ENCODE measurements around the gene DND1.
"Not testable (repeated sequence)": the region's sequence is repeated elsewhere in the genome, so short reads cannot be mapped to it uniquely, and the experiment has no call there.

Gene DND1

GRCh38 chr5:140673187-140673976 is at the start of gene DND1:
TSS of gene DND1 (minus strand) at chr5:140673576. CDS start at chr5:140673542, 34 bp downstream.
- no peak for DNase-seq

GRCh38 chr5:140721395-140721794 is 48.0 kb upstream of the DND1 start:
- not testable (repeated sequence) for DNase-seq

DNA sequence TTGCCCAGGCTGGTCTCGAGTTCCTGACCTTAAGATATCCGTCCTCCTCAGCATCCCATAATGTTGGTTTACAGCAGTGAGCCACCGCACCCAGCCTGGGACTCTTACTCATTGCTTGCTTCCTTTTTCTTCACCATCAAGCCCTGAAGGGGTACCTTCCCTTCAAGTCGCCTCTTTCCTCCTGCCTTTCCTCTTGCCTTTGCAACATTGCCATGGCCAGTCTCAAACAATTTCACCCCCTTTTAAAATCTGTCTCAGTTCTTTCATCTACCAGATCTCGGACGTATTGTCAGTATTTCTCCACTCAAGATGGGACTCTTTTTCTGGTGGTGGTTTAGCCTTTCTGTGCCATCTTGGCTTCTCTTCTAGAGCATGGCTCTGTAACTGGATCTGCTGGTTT is 47.4 kb upstream of the DND1 start:
- DNase-seq: not testable (repeated sequence)

DNA sequence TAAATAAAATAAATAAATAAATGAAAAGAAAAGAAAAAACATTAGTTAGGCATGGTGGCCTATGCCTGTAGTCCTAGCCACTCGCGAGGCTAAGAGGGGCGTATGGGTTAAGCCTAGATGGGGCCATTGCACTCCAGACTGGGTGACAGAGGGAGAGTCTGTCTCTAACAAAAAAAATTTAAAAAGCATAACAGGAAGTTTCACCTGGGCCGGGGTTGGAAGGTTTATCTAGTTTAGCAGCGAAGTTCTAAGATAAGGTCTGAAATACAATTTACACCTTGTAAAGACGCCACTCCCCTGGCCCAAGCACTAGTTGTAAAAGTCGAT is 44.9 kb upstream of the DND1 start:
- DNase-seq: no peak

DNA sequence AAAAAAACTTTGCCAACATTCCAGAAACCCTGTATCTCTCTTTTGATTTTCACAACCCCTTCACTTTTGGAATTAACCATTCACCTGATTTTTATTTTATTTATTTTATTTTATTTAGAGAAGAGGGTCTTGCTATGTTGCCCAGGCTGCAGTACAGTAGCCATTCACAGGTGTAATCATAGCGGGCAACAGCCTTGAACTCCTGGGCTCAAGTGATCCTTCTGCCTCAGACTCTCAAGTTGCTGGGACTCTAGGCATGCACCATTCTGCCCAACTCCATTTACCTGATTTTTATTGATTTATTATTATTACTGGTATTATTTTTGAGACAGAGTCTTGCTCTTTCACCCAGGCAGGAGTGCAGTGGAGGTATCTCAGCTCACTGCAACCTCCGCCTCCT is 42.9 kb upstream of the DND1 start:
- not testable (repeated sequence) for DNase-seq

DNA sequence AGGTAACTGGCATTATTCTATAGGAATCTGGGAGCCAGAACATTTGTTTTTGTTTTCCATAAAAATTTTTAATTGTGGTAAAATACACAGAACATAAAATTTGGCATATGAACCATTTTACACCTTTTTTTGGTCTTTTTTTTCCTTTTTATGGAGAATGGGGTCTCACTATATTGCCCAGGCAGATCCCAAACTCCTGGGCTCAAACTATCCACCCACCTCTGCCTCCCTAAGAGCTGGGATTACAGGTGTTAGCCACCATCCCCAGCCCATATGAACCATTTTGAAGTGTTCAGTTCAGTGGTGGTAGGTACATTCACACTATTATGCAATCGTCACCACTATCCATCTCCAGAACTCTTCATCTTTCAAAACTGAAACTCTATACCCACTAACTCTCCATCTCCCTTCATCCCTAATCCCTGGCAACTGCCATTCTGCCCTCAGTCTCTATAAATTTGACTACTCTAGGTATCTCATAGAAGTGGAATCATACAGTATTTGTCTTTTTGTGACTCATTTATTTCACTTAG is 40.3 kb upstream of the DND1 start:
- DNase-seq: no peak

GRCh38 chr5:140711794-140712193 is 38.4 kb upstream of the DND1 start:
- no peak for DNase-seq

GRCh38 chr5:140710899-140711552 is 37.6 kb upstream of the DND1 start:
- peak; percentile 82 for DNase-seq

DNA sequence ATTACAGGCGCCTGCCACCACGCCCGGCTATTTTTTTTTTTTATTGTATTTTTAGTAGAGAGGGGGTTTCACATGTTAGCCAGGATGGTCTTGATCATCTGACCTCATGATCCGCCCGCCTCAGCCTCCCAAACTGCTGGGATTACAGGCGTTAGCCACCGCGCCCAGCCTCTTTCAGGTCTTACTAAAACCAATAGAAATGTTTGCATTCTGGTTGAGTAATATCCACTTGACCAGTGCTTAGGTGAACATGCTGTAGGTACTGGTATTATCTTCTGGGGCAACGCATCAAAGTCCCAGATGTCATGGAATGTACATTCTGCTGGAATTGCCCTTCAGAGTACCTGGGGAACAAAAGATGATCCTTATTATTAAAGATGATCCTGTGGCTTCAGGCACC is 35.4 kb upstream of the DND1 start:
- not testable (repeated sequence) for DNase-seq

DNA sequence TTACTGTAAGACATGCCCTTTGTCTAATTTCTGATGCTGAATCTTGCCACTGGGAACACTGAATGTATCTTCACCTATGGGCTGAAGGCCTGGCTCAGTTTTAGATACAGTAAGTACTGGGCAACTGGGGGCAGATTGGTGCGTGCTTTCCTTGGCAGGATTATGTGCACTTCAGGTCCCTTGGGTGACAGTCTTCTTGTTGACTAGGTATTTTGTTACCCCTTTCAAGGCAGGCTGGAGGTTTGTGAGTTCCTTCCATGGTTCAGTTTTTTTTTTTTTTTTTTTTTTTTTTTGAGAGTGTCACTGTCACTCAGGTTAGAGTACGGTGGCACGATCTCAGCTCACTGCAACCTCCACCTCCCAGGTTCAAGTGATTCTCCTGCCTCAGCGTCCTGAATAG is 34.4 kb upstream of the DND1 start:
- DNase-seq: no peak

- DNase-seq: peak; percentile 92
These were observed 27.1 kb upstream of the DND1 start, which contains the start of gene ZMAT2 for GRCh38 chr5:140700177-140701144. TSS of gene ZMAT2 (plus strand) at chr5:140700447. CDS start at chr5:140700461, 14 bp downstream.

DNA sequence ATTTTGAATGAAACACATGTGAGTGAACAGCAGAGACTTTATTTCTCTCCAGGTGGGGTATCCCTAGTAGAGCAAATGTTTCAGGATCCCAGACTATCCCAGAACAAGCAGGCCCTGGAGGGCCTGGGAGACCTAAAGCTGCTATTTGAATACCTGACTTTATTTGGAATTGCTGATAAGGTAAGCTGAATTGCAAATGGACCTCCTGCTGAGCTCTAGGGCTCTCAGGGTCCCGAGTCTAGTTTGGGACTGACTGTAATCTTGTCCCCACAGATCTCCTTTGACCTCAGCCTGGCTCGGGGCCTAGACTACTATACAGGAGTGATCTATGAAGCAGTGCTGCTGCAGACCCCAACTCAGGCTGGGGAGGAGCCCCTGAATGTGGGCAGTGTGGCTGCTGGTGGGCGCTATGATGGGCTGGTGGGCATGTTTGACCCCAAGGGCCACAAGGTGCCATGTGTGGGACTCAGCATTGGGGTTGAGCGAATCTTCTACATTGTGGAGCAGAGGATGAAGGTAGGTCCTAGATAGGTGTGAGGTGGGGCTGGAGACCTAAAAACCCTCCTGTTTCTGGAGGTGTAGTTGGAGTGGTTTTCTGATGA is 23.6 kb upstream of the DND1 start:
- no peak for DNase-seq

- DNase-seq: no peak
These were observed 20.9 kb upstream of the DND1 start for GRCh38 chr5:140694276-140694675.

- peak; percentile 82 for DNase-seq
These were observed 17.9 kb upstream of the DND1 start, which contains the start of the genes HARS1 and HARS2 for GRCh38 chr5:140690941-140691924. TSS of gene HARS1 (minus strand) at chr5:140691370. CDS start at chr5:140691304, 66 bp downstream. TSS of gene HARS2 (plus strand) at chr5:140691455. CDS start at chr5:140691649, 194 bp downstream.

DNA sequence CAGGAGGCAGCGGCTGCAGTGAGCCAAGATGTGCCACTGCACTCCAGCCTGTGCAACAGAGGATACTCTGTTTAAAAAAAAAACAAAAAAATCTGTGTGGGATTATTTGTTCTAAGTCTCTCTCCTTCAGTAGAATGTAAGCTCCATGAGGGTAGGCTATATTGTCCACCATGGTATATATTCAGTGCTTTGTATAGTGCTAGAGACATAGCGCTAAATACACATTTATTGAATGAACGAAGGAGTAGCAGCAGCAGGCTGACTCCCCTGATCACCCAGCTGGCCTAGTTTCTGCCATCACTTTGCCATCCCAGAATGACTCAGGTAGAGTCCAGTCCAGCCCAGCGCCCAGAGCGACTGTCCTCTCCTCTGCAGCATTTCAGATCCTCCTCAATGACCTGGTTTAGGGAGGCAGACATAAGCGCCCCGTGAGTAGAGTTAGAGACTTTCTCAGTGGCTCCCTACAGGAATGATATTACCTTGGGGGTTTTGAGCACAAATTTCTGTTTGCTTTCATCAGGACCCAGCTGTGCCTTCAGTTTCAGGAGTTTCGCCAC is 17.1 kb upstream of the DND1 start:
- no peak for DNase-seq

GRCh38 chr5:140678993-140679392 is 5.6 kb upstream of the DND1 start:
- no peak for DNase-seq

DNA sequence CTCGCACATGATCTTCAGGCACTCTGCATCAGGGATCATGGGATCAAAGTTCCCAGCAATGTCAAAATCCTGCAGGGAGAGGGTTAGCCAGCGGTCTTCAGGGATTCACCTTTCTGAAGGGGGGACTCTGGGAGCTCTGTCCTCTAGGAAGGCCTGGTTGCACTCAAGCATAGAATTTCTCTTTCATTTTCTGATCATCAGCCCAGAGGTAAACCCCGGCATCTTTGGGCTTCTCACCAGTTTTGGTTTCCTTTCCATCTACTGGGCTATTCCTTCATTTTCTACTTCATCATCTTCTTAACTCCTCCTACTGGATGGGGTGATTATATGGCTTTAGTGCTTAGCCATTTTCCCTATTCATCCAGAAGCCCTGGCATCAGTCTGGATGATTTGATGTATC is 4.6 kb upstream of the DND1 start:
- no peak for DNase-seq

DNA sequence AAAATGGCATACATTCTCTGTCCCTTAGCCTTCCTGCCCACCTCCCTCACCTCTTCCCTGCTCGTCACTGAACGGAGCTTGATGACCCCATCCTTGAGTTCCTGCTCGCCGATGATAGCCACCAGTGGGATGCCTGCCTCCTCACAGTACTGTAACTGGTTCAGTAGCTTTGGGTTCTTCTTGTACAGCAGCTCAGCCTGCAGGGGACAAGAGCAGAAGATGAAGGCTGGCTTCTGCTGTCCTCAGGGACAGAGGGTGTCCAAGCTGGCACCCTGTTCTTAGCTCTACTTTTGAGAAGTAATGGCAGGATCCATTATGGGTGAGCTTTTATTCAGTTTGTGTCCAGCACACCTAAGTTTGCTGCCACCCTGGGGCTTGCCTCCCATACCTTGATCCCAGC is 1.3 kb upstream of the DND1 start:
- DNase-seq: no peak

- DNase-seq: no peak
These were observed 835 bp upstream of the DND1 start for GRCh38 chr5:140674211-140674610.

DNA sequence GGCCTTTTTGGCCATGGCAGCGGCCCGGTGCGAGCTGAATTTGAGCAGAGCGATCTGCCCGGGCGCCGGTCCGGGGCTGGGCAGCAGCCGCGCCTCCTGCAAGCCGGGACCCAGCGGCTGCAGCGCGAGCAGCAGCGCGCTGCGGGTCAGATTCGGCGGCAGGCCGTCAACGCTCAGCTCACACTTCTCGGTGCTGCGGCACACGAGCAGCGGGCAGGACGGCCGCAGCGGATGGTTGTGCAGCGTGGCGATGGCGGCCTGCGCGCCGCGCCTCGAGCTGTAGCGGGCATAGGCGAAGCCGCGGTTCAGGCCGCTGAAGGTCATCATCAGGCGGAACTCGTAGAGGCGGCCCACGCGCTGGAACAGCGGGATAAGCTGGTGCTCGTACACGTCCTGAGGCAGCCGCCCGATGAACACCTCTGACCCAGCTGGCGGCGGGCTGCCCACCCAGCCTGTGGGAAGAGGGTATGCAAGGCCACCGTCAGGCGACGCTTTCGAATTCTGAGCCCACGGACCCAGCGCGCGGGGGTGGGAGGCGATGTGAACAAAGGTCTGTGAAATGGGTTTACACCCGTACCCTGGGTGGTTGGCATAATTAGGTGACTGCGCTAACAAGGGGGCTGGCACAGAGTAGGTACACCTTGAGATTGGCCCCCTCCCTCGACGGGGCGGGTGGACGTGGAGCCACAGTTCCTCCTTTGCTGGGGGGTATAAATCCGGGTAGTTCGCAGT is 755 bp downstream of the DND1 start:
- DNase-seq: peak; percentile 15
